ENCODE results near the gene CENPX.

The CENPX gene

GRCh38 chr17:82021900-82022309, 773 bp downstream of the CENPX start:
- no peak for DNase-seq

GRCh38 chr17:82021107-82021899, 1.4 kb downstream of the CENPX start:
- peak; percentile 61 for DNase-seq

GRCh38 chr17:82020572-82021106, 2.0 kb downstream of the CENPX start:
- DNase-seq: no peak

- DNase-seq: peak; percentile 64
Measured at GRCh38 chr17:82019690-82020571, 2.7 kb downstream of the CENPX start.

- DNase-seq: no peak
Measured at GRCh38 chr17:82018989-82019689, 3.5 kb downstream of the CENPX start.

- no peak for DNase-seq
Measured at GRCh38 chr17:82018152-82018988, 4.3 kb downstream of the CENPX start.

- DNase-seq: no peak
Measured at GRCh38 chr17:82017612-82018151, 5.0 kb downstream of the CENPX start.

- DNase-seq: no peak
Measured at GRCh38 chr17:82016875-82017459, 5.7 kb downstream of the CENPX start.

- no peak for DNase-seq
Measured at GRCh38 chr17:82016061-82016874, 6.4 kb downstream of the CENPX start.

- DNase-seq: no peak
Measured at GRCh38 chr17:82015311-82015971, 7.2 kb downstream of the CENPX start.

GRCh38 chr17:82014971-82015310, 7.7 kb downstream of the CENPX start:
- no peak for DNase-seq

GRCh38 chr17:82014432-82014831, 8.2 kb downstream of the CENPX start:
- no peak for DNase-seq

- no peak for DNase-seq
Measured at GRCh38 chr17:82013772-82014321, 8.8 kb downstream of the CENPX start.

- no peak for DNase-seq
Measured at GRCh38 chr17:82013341-82013740, 9.3 kb downstream of the CENPX start.

- no peak for DNase-seq
Measured at GRCh38 chr17:82012640-82013295, 9.9 kb downstream of the CENPX start.

GRCh38 chr17:82012261-82012639, 10.4 kb downstream of the CENPX start:
- DNase-seq: no peak

GRCh38 chr17:82011617-82012187, 11.0 kb downstream of the CENPX start:
- no peak for DNase-seq

GRCh38 chr17:82010575-82011525, 11.8 kb downstream of the CENPX start:
- DNase-seq: no peak

Measured in CD4-positive, alpha-beta T cell treated with Interleukin-12 subunit alpha and Interleukin-12 subunit beta, for 1 hour (primary cell).